HG03457 (cell line): ENCODE data around the gene CSNK1D.

Source experiments
- ATAC-seq: cut with Tn5 transposase; IDR thresholded peaks from one replicate; pipeline ENCODE4 v1.9.1; 2021; ENCODE audit warnings: moderate number of reproducible peaks; ENCODE audit not compliant: unreplicated experiment

The CSNK1D gene

GRCh38 chr17:82241183-82241925 is 32.1 kb downstream of the CSNK1D start:
- no peak for ATAC-seq

- no peak for ATAC-seq
Observed at GRCh38 chr17:82240506-82241182, 32.9 kb downstream of the CSNK1D start.

- ATAC-seq: no peak
Observed at GRCh38 chr17:82239926-82240505, 33.5 kb downstream of the CSNK1D start.

- no peak for ATAC-seq
Observed at GRCh38 chr17:82239401-82239925, 34.0 kb downstream of the CSNK1D start.

- ATAC-seq: no peak
Observed at GRCh38 chr17:82238472-82239201, 34.9 kb downstream of the CSNK1D start.

GRCh38 chr17:82237746-82238471 is 35.6 kb downstream of the CSNK1D start:
- ATAC-seq: no peak

GRCh38 chr17:82237083-82237745 is 36.3 kb downstream of the CSNK1D start:
- ATAC-seq: no peak

GRCh38 chr17:82236142-82236971 is 37.1 kb downstream of the CSNK1D start:
- ATAC-seq: no peak

- ATAC-seq: no peak
Observed at GRCh38 chr17:82235775-82236141, 37.7 kb downstream of the CSNK1D start.

- ATAC-seq: no peak
Observed at GRCh38 chr17:82235056-82235774, 38.3 kb downstream of the CSNK1D start.

- ATAC-seq: no peak
Observed at GRCh38 chr17:82234211-82235055, 39.1 kb downstream of the CSNK1D start.

- ATAC-seq: no peak
Observed at GRCh38 chr17:82232876-82233785, 40.4 kb downstream of the CSNK1D start.

GRCh38 chr17:82232322-82232820 is 41.1 kb downstream of the CSNK1D start:
- no peak for ATAC-seq

- ATAC-seq: no peak
Observed at GRCh38 chr17:82231562-82232321, 41.8 kb downstream of the CSNK1D start.

- no peak for ATAC-seq
Observed at GRCh38 chr17:82231312-82231561, 42.3 kb downstream of the CSNK1D start.
